IMR-90 (cell line): ENCODE data around the gene AKR7A2. TPM values are rescaled to one million over a fixed set of nuclear protein-coding genes. Genes with fewer than 3 reads are reported as not detected.

Experiments
- ATAC-seq: fragments of 200-7000 bp; cut with Tn5 transposase; 2 replicates; pipeline ENCODE4 v1.9.1; 2020; ENCODE audit warnings: low read depth, mild to moderate bottlenecking, moderate library complexity
- BruUV-seq: library from RNA; stranded (reverse); fragments of 400-500 nt; replicated peaks from 2 replicates; lab custom pipeline; 2021; lab: Mats Ljungman, UMichigan
- CTCF ChIA-PET: fragments of 300-600 bp; formaldehyde crosslinking; extraction: SDS; loops from one replicate; lab custom pipeline; 2021; ENCODE audit warnings: antibody characterized with exemption; lab: Yijun Ruan, JAX
- POLR2A ChIA-PET: fragments of 300-600 bp; sonication (Branson Sonifier 250); formaldehyde crosslinking; loops from one replicate; lab custom pipeline; 2022; ENCODE audit warnings: antibody characterized with exemption; ENCODE audit not compliant: unreplicated experiment; lab: Charles Lee
- DNase-seq: peaks from one replicate; pipeline ENCODE4 v3.0.0; 2013
- H2AFZ ChIP-seq: replicated peaks from 2 replicates; pipeline ENCODE3; 2013; ENCODE audit warnings: low read length, mild to moderate bottlenecking; ENCODE audit not compliant: poor library complexity
- H2AK5ac ChIP-seq: 2 replicates; pipeline ENCODE4 v1.6.1; 2013; ENCODE audit warnings: low read depth, low read length, inconsistent platforms
- H2AK9ac ChIP-seq: replicated peaks from 2 replicates; pipeline ENCODE3; 2013; ENCODE audit warnings: mild to moderate bottlenecking, low read depth, low read length, moderate library complexity; ENCODE audit not compliant: poor library complexity
- H2BK120ac ChIP-seq: 2 replicates; pipeline ENCODE4 v1.6.1; 2013; ENCODE audit warnings: low read depth, low read length, inconsistent platforms
- H2BK15ac ChIP-seq: 3 replicates; pipeline ENCODE4 v1.6.1; 2013; ENCODE audit warnings: low read depth, low read length, inconsistent platforms
- H2BK20ac ChIP-seq: 2 replicates; pipeline ENCODE4 v1.6.1; 2013; ENCODE audit warnings: low read depth, mild to moderate bottlenecking, inconsistent platforms, low read length, moderate library complexity
- H2BK5ac ChIP-seq: 2 replicates; pipeline ENCODE4 v1.6.1; 2013; ENCODE audit warnings: mild to moderate bottlenecking, low read depth, low read length, inconsistent platforms; ENCODE audit not compliant: poor library complexity, severe bottlenecking
- H3K14ac ChIP-seq: replicated peaks from 2 replicates; pipeline ENCODE4 v1.6.1; 2013; ENCODE audit warnings: low read depth, low read length, inconsistent platforms
- H3K18ac ChIP-seq: 2 replicates; pipeline ENCODE4 v1.6.1; 2013; ENCODE audit warnings: low read depth, low read length, control low read depth
- H3K23ac ChIP-seq: 2 replicates; pipeline ENCODE4 v1.6.1; 2013; ENCODE audit warnings: low read depth, low read length, inconsistent platforms
- H3K27ac ChIP-seq: 2 replicates; pipeline ENCODE4 v1.5.1; 2013; ENCODE audit warnings: mild to moderate bottlenecking, control low read depth, low read length; ENCODE audit not compliant: insufficient read depth
- H3K27me3 ChIP-seq: 2 replicates; pipeline ENCODE4 v1.6.1; 2013; ENCODE audit warnings: low read length; ENCODE audit not compliant: control insufficient read depth, insufficient read depth
- H3K36me3 ChIP-seq: 2 replicates; pipeline ENCODE4 v1.6.1; 2013; ENCODE audit warnings: low read length, mixed read lengths; ENCODE audit not compliant: control insufficient read depth, insufficient read depth
- H3K4ac ChIP-seq: 2 replicates; pipeline ENCODE4 v1.6.1; 2013; ENCODE audit warnings: low read depth, low read length, inconsistent platforms
- H3K4me1 ChIP-seq: 2 replicates; pipeline ENCODE4 v1.6.1; 2013; ENCODE audit warnings: low read length, mixed read lengths; ENCODE audit not compliant: control insufficient read depth, insufficient read depth
- H3K4me2 ChIP-seq: 2 replicates; pipeline ENCODE4 v1.6.1; 2013; ENCODE audit warnings: low read depth, mild to moderate bottlenecking, control low read depth, low read length, moderate library complexity
- H3K4me3 ChIP-seq: 2 replicates; pipeline ENCODE4 v1.5.1; 2013; ENCODE audit warnings: low read depth, mild to moderate bottlenecking, control low read depth, low read length, moderate library complexity; ENCODE audit not compliant: insufficient read depth
- H3K56ac ChIP-seq: 2 replicates; pipeline ENCODE4 v1.6.1; 2013; ENCODE audit warnings: low read length, inconsistent platforms; ENCODE audit not compliant: insufficient read depth; ENCODE audit errors: extremely low read depth
- H3K79me1 ChIP-seq, 2 experiments: 2 replicates each; pipeline ENCODE4 v1.6.1; 2013; ENCODE audit warnings: low read length in 2 of 2, inconsistent platforms in 1 of 2, low read depth in 1 of 2
- H3K9ac ChIP-seq: 2 replicates; pipeline ENCODE4 v1.6.1; 2013; ENCODE audit warnings: low read depth, low read length, control low read depth
- H3K9me1 ChIP-seq: 2 replicates; pipeline ENCODE4 v1.6.1; 2013; ENCODE audit warnings: low read length, inconsistent platforms; ENCODE audit not compliant: insufficient read depth
- H3K9me3 ChIP-seq: 2 replicates; pipeline ENCODE4 v1.6.1; 2013; ENCODE audit warnings: low read length; ENCODE audit not compliant: control insufficient read depth, insufficient read depth
- H4K20me1 ChIP-seq: 2 replicates; pipeline ENCODE4 v1.6.1; 2013; ENCODE audit warnings: low read length, inconsistent platforms; ENCODE audit not compliant: insufficient read depth
- H4K5ac ChIP-seq: 2 replicates; pipeline ENCODE4 v1.6.1; 2013; ENCODE audit warnings: mild to moderate bottlenecking, low read depth, low read length, control low read depth
- H4K8ac ChIP-seq, 2 experiments: 2 replicates each; pipeline ENCODE4 v1.6.1; 2013; ENCODE audit warnings: low read depth in 2 of 2, low read length in 2 of 2, control low read depth in 1 of 2, inconsistent platforms in 1 of 2
- H4K91ac ChIP-seq: 2 replicates; pipeline ENCODE4 v1.6.1; 2013; ENCODE audit warnings: low read depth, low read length, inconsistent platforms; ENCODE audit not compliant: insufficient read depth
- CEBPB ChIP-seq: IDR thresholded peaks from 2 replicates; pipeline ENCODE4 v1.6.1; 2012; ENCODE audit warnings: low read depth, low read length, improper control_type of control experiment
- MAFK ChIP-seq: IDR thresholded peaks from 2 replicates; pipeline ENCODE4 v1.6.1; 2012; ENCODE audit warnings: low read depth, low read length, improper control_type of control experiment
- SMC3 ChIP-seq: fragments of 150-350 bp; IDR thresholded peaks from 2 replicates; pipeline ENCODE4 v1.6.1; 2016; ENCODE audit warnings: low read depth, mild to moderate bottlenecking, antibody characterized with exemption, low read length, moderate library complexity
- WGBS, 2 experiments: methylation state at CpG; one replicate each; pipeline versions ENCODE4 v1.1.5 to v1.1.7; 2013; ENCODE audit warnings: missing lambda C conversion rate in 2 of 2; ENCODE audit not compliant: insufficient read length in 1 of 2; ENCODE audit errors: extremely low coverage in 2 of 2; 5-methylcytosine and 5-hydroxymethylcytosine counted together
- dilution Hi-C: fragments of 300-500 bp; cut with HindIII; formaldehyde crosslinking; loops from one replicate; pipeline ENCODE4 v1.14.3; 2018; ENCODE audit warnings: low sequenced_read_pairs; ENCODE audit not compliant: unreplicated experiment
- in situ Hi-C: fragments of 300-500 bp; cut with MboI; formaldehyde crosslinking; loops from 3 replicates; pipeline ENCODE4 v1.14.3; 2019; ENCODE audit warnings: low sequenced_read_pairs, inconsistent platforms, mixed read lengths
- intact Hi-C: fragments of 100-400 bp; cut with micrococcal nuclease; formaldehyde crosslinking; loops from 2 replicates; pipeline ENCODE4 v1.10.0; 2022
- polyA plus RNA-seq, 3 experiments: library from polyadenylated mRNA; depleted of rRNA; stranded (reverse); fragments of >200 nt; gene quantifications; 2 replicates each; pipeline ENCODE4 v1.2.3, GENCODE V29; 2012; ENCODE audit warnings: low replicate concordance in 1 of 3
- total RNA-seq: library from RNA; depleted of rRNA; stranded (reverse); fragments of >200 nt; gene quantifications from 2 replicates; pipeline ENCODE4 v1.2.3, GENCODE V29; 2012

AKR7A2 gene
- total and polyA plus RNA-seq, 2 of the 4 experiments (the other 2 are of a cell fraction), result 55.8 to 60.2 TPM

DNA sequence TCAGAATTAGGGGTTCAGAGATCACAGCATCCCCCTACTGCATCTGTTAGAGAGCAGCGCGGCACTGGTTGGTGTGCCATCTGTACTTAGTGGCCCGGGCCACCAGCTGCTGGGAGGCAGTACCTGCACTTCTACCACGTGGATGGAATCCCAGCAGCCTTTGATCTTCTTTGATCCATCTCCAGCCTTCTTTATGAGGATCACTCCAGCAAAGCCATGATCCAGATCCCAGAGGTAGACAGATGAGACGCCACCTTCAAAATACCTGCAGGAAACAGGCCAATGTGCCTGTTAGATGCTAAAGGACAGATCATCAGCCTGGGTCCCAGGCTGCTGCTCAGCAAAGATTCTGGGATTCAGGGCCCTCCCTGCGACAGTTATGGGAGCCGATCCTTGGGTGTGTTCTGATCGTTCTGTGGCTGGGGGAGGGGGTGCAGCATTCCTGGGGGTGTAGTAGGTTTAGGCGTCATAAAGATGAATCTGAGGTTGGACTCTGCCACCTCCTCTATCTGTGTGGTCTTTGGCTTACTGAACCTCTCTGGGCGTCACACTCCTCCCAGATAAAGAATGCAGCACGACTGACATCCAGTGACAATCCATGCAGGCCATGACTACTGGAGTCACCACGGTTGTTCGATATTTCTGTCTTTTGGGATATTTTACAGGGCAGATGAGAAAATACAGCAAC, 45.5 kb upstream of the AKR7A2 start:
- Histone ChIP-seq H2BK5ac (no peak overlapping the region), H4K91ac (no peak overlapping the region), H3K14ac (no peak overlapping the region), H3K56ac (no peak overlapping the region), H4K8ac (no peak overlapping the region), H3K9me1 (peaks cover 10% of the 10 kb centered on the region), H2BK15ac (no peak overlapping the region), H3K36me3 (peaks cover 50% of the 10 kb centered on the region), H3K4me3 (no peak overlapping the region), H4K5ac (no peak overlapping the region), H3K4me2 (no peak overlapping the region), H3K4me1 (peaks cover 8% of the 10 kb centered on the region; the same call in 1 of the 2 replicates), H2BK120ac (no peak overlapping the region), H2AK5ac (no peak overlapping the region), H3K18ac (no peak overlapping the region), H3K27me3 (no peaks in the 10 kb centered on the region), H3K79me1 (peaks cover 30 to 83% of the 10 kb centered on the region in 2 experiments), H3K9me3 (no peaks in the 10 kb centered on the region), H3K4ac (no peak overlapping the region), H4K20me1 (peaks cover 62% of the 10 kb centered on the region), H2AFZ (no peak overlapping the region), H3K23ac (no peak overlapping the region), H3K9ac (no peak overlapping the region), H2BK20ac (no peak overlapping the region), H2AK9ac (no peak overlapping the region), H3K27ac (no peak overlapping the region)
- no peak for DNase-seq
- WGBS, 2 experiments, result 93% methylated on average over 5 of the region's 13 CpGs; no CpG with 5 or more reads in 1 of the 2 experiments
- in situ Hi-C loops (no loop called here), dilution Hi-C loops (no loop called here), intact Hi-C loops (no loop called here)
- TF ChIP-seq CEBPB (no peak), SMC3 (no peak), MAFK (no peak)
- CTCF ChIA-PET, result no interaction called here
- no TSS peak for BruUV-seq
- POLR2A ChIA-PET, result no interaction called here
- no peak for ATAC-seq
